Mesenchymal stem cell (in vitro differentiated cells and primary cell): ENCODE results near the gene ZCCHC7.

Source experiments
- DNase-seq: peaks from one replicate; pipeline ENCODE4 v3.0.0-alpha.2; 2013
- H2AFZ ChIP-seq: one replicate; pipeline ENCODE4 v1.6.1; 2013; ENCODE audit warnings: low read depth, mild to moderate bottlenecking, control low read depth, inconsistent platforms, low read length, moderate library complexity
- H2AK5ac ChIP-seq: 2 replicates; pipeline ENCODE4 v1.6.1; 2013; ENCODE audit warnings: low read length, moderate library complexity, mild to moderate bottlenecking, inconsistent platforms; ENCODE audit not compliant: severe bottlenecking
- H2BK120ac ChIP-seq: one replicate; pipeline ENCODE4 v1.6.1; 2013; ENCODE audit warnings: low read depth, mild to moderate bottlenecking, inconsistent platforms, low read length, moderate library complexity
- H2BK12ac ChIP-seq, 2 experiments: one replicate each; pipeline ENCODE4 v1.6.1; 2013; ENCODE audit warnings: inconsistent platforms in 2 of 2, low read length in 2 of 2, mild to moderate bottlenecking in 2 of 2, moderate library complexity in 2 of 2, control low read depth in 1 of 2
- H2BK15ac ChIP-seq: one replicate; pipeline ENCODE4 v1.6.1; 2013; ENCODE audit warnings: mild to moderate bottlenecking, low read depth, inconsistent platforms; ENCODE audit not compliant: poor library complexity, severe bottlenecking
- H2BK5ac ChIP-seq: 2 replicates; pipeline ENCODE4 v1.6.1; 2013; ENCODE audit warnings: low read depth, mild to moderate bottlenecking, low read length, control low read depth, inconsistent platforms; ENCODE audit not compliant: poor library complexity, severe bottlenecking
- H3K14ac ChIP-seq, 2 experiments: one replicate each; pipeline ENCODE4 v1.6.1; 2013; ENCODE audit warnings: inconsistent platforms in 2 of 2, low read length in 2 of 2, control low read depth in 1 of 2, mild to moderate bottlenecking in 1 of 2, moderate library complexity in 1 of 2
- H3K18ac ChIP-seq, 2 experiments: one replicate each; pipeline ENCODE4 v1.6.1; 2013; ENCODE audit warnings: inconsistent platforms in 2 of 2, low read length in 2 of 2, control low read depth in 1 of 2, low read depth in 1 of 2, mild to moderate bottlenecking in 1 of 2
- H3K23ac ChIP-seq, 2 experiments: one replicate each; pipeline ENCODE4 v1.6.1; 2013; ENCODE audit warnings: inconsistent platforms in 2 of 2, low read length in 2 of 2, mild to moderate bottlenecking in 2 of 2, moderate library complexity in 2 of 2, control low read depth in 1 of 2
- H3K27ac ChIP-seq: 2 replicates; pipeline ENCODE4 v1.5.1; 2013; ENCODE audit warnings: mild to moderate bottlenecking, moderate library complexity, low read length, control low read depth, inconsistent platforms; ENCODE audit not compliant: poor library complexity, severe bottlenecking
- H3K27me3 ChIP-seq, 2 experiments: 2 replicates each; pipeline versions ENCODE4 v1.6.1 to v1.7.0; 2013; ENCODE audit warnings: low read length in 2 of 2, mild to moderate bottlenecking in 2 of 2, moderate library complexity in 2 of 2, control low read depth in 1 of 2, inconsistent platforms in 1 of 2; ENCODE audit not compliant: control insufficient read depth in 1 of 2, insufficient read depth in 1 of 2
- H3K36me3 ChIP-seq, 2 experiments: 2 replicates each; pipeline versions ENCODE4 v1.6.1 to v1.7.0; 2013; ENCODE audit warnings: low read length in 2 of 2, control low read depth in 1 of 2, inconsistent platforms in 1 of 2, low read depth in 1 of 2, mild to moderate bottlenecking in 1 of 2; ENCODE audit not compliant: insufficient read depth in 2 of 2, control insufficient read depth in 1 of 2
- H3K4ac ChIP-seq, 2 experiments: one replicate each; pipeline ENCODE4 v1.6.1; 2013; ENCODE audit warnings: inconsistent platforms in 2 of 2, low read length in 2 of 2, mild to moderate bottlenecking in 2 of 2, moderate library complexity in 2 of 2, control low read depth in 1 of 2, low read depth in 1 of 2
- H3K4me1 ChIP-seq: 2 replicates; pipeline ENCODE4 v1.6.1; 2013; ENCODE audit warnings: low read depth, low read length, control low read depth; ENCODE audit not compliant: control insufficient read depth, insufficient read depth
- H3K4me2 ChIP-seq: 2 replicates; pipeline ENCODE4 v1.6.1; 2013; ENCODE audit warnings: low read length, mild to moderate bottlenecking, inconsistent platforms; ENCODE audit not compliant: poor library complexity, severe bottlenecking
- H3K4me3 ChIP-seq, 2 experiments: 2 replicates each; pipeline versions ENCODE4 v1.5.1 to v1.7.0; 2013; ENCODE audit warnings: low read length in 2 of 2, mild to moderate bottlenecking in 2 of 2, control low read depth in 1 of 2, low read depth in 1 of 2; ENCODE audit not compliant: insufficient read depth in 1 of 2
- H3K79me1 ChIP-seq: replicated peaks from 2 replicates; pipeline ENCODE4 v1.6.1; 2013; ENCODE audit warnings: mild to moderate bottlenecking, control low read depth, low read length, inconsistent platforms; ENCODE audit not compliant: poor library complexity, severe bottlenecking
- H3K9ac ChIP-seq: 2 replicates; pipeline ENCODE4 v1.7.0; 2013; ENCODE audit warnings: mild to moderate bottlenecking, low read length, moderate library complexity
- H3K9me3 ChIP-seq: 2 replicates; pipeline ENCODE4 v1.7.0; 2013; ENCODE audit warnings: mild to moderate bottlenecking, low read length; ENCODE audit not compliant: control insufficient read depth
- H4K8ac ChIP-seq: one replicate; pipeline ENCODE4 v1.6.1; 2013; ENCODE audit warnings: inconsistent platforms, mild to moderate bottlenecking, low read length, moderate library complexity
- H4K91ac ChIP-seq: one replicate; pipeline ENCODE4 v1.6.1; 2013; ENCODE audit warnings: mild to moderate bottlenecking, low read length, inconsistent platforms
- WGBS: methylation state at CpG from one replicate; pipeline ENCODE4 v1.1.7; 2013; ENCODE audit warnings: mixed read lengths; 5-methylcytosine and 5-hydroxymethylcytosine counted together

The ZCCHC7 gene

DNA sequence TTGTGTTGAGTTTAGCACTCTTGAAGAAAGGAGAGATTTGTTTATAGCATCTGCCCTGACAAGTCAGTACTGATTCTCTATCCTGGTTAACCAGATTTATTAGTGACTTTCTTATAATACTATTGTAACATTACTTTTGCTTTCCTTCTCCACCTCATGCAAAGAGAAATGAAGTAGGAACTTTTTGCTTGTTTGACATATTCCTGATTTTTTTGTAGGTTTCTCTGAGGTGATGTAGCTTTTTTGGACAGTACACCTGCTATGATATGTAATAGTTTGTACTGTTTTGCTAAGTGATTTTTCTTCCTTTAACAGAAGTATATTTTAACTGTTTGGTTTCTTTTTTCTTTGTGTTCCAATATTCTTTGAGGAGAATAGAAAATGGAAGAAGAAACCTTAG is 117.7 kb downstream of the ZCCHC7 start:
- H3K4me1 ChIP-seq: no peaks in the 10 kb centered on the region
- peaks cover 6% of the 10 kb centered on the region for H3K79me1 ChIP-seq
- DNase-seq: no peak
- H2AK5ac ChIP-seq: no peak overlapping the region
- H3K9me3 ChIP-seq: no peaks in the 10 kb centered on the region
- H3K27me3 ChIP-seq: no peaks in the 10 kb centered on the region
- no peak overlapping the region for H3K14ac ChIP-seq
- H3K4me3 ChIP-seq: no peak overlapping the region
- H3K4ac ChIP-seq: no peak overlapping the region
- no peak overlapping the region for H3K23ac ChIP-seq
- peaks cover 0 to 3% of the 10 kb centered on the region in 2 experiments for H3K36me3 ChIP-seq
- no peak overlapping the region for H3K4me2 ChIP-seq
- H4K91ac ChIP-seq: no peak overlapping the region
- no peak overlapping the region for H2BK5ac ChIP-seq
- H2BK120ac ChIP-seq: no peak overlapping the region
- no peak overlapping the region for H2BK15ac ChIP-seq
- no peak overlapping the region for H3K27ac ChIP-seq
- H4K8ac ChIP-seq: no peak overlapping the region
- H2BK12ac ChIP-seq: no peak overlapping the region
- no peak overlapping the region for H3K18ac ChIP-seq
- no peak overlapping the region for H2AFZ ChIP-seq
- no peak overlapping the region for H3K9ac ChIP-seq

DNA sequence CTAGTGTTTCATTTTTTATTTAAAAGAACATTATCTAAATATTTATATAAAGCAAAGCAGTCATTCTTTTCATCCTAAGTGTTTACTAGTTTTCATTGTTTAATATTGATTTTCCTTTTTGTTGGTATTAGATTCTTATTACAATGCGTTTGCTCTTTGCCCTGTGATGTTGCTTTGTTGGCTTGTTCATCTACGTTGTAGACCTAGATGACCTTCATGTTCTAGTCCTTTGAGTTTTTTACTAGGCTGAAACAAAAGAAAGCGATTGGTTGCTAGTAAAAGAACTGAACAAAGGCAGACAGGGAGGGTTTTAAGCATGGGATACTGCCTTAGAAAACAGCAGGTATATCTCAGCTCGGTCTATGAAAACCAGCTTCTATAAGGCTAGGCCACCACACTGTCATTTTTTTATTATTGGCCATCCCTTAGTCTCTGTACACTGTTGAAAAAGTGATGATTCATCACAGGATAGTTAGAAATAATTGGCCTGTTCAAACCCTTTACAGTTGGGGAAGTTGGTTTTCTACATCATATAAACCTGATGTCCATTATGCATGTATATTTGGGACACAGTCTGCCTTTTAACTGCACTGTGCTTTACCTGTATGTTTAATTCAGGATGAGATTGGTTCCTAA is 119.0 kb downstream of the ZCCHC7 start:
- Histone ChIP-seq H3K4ac (no peak overlapping the region), H3K4me1 (no peaks in the 10 kb centered on the region), H3K14ac (no peak overlapping the region), H2BK5ac (no peak overlapping the region), H2BK120ac (no peak overlapping the region), H3K9me3 (no peaks in the 10 kb centered on the region), H2BK12ac (no peak overlapping the region), H3K23ac (no peak overlapping the region), H4K8ac (no peak overlapping the region), H3K4me2 (no peak overlapping the region), H3K36me3 (no peaks in the 10 kb centered on the region), H3K79me1 (peaks cover 6% of the 10 kb centered on the region), H2AK5ac (no peak overlapping the region), H3K27ac (no peak overlapping the region), H2BK15ac (no peak overlapping the region), H2AFZ (no peak overlapping the region), H3K9ac (no peak overlapping the region), H3K18ac (no peak overlapping the region), H3K27me3 (no peaks in the 10 kb centered on the region), H4K91ac (no peak overlapping the region), H3K4me3 (no peak overlapping the region)
- DNase-seq: no peak
- 96% methylated on average over 3 of the region's 4 CpGs for WGBS

DNA sequence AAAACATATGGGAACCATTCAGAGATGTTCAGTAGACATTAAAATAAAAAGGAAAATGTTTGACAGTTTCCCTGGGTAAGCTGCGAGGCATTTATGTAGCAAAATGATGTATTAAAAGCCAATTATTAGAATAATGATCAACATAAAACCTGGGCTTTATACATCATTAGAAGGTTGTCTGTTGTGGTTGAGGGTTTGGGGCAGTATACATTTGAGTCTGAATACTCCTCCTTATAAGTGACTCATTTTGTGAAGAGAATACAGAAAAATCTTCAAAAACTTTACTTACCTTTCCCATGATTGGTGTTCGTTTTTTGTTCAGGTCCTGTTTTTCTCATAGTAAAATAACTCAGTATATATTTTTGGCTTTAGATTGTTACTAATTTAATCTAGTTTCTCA is 119.5 kb downstream of the ZCCHC7 start:
- no peak overlapping the region for H3K4ac ChIP-seq
- H4K91ac ChIP-seq: no peak overlapping the region
- H3K27me3 ChIP-seq: no peaks in the 10 kb centered on the region
- no peaks in the 10 kb centered on the region for H3K4me1 ChIP-seq
- no peak for DNase-seq
- H3K27ac ChIP-seq: no peak overlapping the region
- H2BK12ac ChIP-seq: no peak overlapping the region
- H3K9me3 ChIP-seq: no peaks in the 10 kb centered on the region
- no peaks in the 10 kb centered on the region for H3K36me3 ChIP-seq
- H2AK5ac ChIP-seq: no peak overlapping the region
- H2AFZ ChIP-seq: no peak overlapping the region
- no peak overlapping the region for H3K4me2 ChIP-seq
- WGBS: no CpG with 5 or more reads among the region's 2 CpGs
- H2BK5ac ChIP-seq: no peak overlapping the region
- H4K8ac ChIP-seq: no peak overlapping the region
- no peak overlapping the region for H3K4me3 ChIP-seq
- H2BK120ac ChIP-seq: no peak overlapping the region
- H3K23ac ChIP-seq: no peak overlapping the region
- H3K14ac ChIP-seq: no peak overlapping the region
- H3K18ac ChIP-seq: no peak overlapping the region
- no peak overlapping the region for H2BK15ac ChIP-seq
- peaks cover 6% of the 10 kb centered on the region for H3K79me1 ChIP-seq
- no peak overlapping the region for H3K9ac ChIP-seq

GRCh38 chr9:37241340-37241739 is 121.0 kb downstream of the ZCCHC7 start:
- Histone ChIP-seq H3K18ac (no peak overlapping the region), H3K27ac (no peak overlapping the region), H3K9ac (no peak overlapping the region), H3K14ac (no peak overlapping the region), H3K36me3 (no peaks in the 10 kb centered on the region), H2BK15ac (no peak overlapping the region), H4K91ac (no peak overlapping the region), H3K4ac (no peak overlapping the region), H3K79me1 (peaks cover 6% of the 10 kb centered on the region), H3K9me3 (no peaks in the 10 kb centered on the region), H3K23ac (no peak overlapping the region), H2BK120ac (no peak overlapping the region), H2AK5ac (no peak overlapping the region), H2BK5ac (no peak overlapping the region), H4K8ac (no peak overlapping the region), H2BK12ac (no peak overlapping the region), H3K4me3 (no peak overlapping the region), H3K4me2 (no peak overlapping the region), H3K27me3 (no peaks in the 10 kb centered on the region), H3K4me1 (no peaks in the 10 kb centered on the region), H2AFZ (no peak overlapping the region)
- DNase-seq: no peak
- no CpG with 5 or more reads among the region's 1 CpG for WGBS
